VCaP (cell line): ENCODE data around the gene FGD3.

ENCODE experiments used
- H3K27ac ChIP-seq: fragments of 450-650 bp; 2 replicates; pipeline ENCODE4 v1.5.1; 2017
- CTCF ChIP-seq: fragments of 450-650 bp; conservative IDR thresholded peaks from 2 replicates; pipeline ENCODE4 v1.5.1; 2017; ENCODE audit warnings: mild to moderate bottlenecking, moderate library complexity

Gene FGD3

GRCh38 chr9:92965759-92966517 is 18.6 kb downstream of the FGD3 start:
- H3K27ac ChIP-seq: no peak overlapping the region
- TF ChIP-seq CTCF: no peak

GRCh38 chr9:92966518-92966800 is 19.1 kb downstream of the FGD3 start:
- H3K27ac ChIP-seq: no peak overlapping the region
- TF ChIP-seq CTCF: no peak

- no peak for TF ChIP-seq CTCF
- no peak overlapping the region for H3K27ac ChIP-seq
Observed at GRCh38 chr9:92968081-92968480, 20.8 kb downstream of the FGD3 start.

- H3K27ac ChIP-seq: no peak overlapping the region
- no peak for TF ChIP-seq CTCF
Observed at GRCh38 chr9:92969516-92970466, 22.5 kb downstream of the FGD3 start.

- H3K27ac ChIP-seq: no peak overlapping the region
- TF ChIP-seq CTCF: no peak
Observed at GRCh38 chr9:92970467-92970923, 23.2 kb downstream of the FGD3 start.

- H3K27ac ChIP-seq: no peak overlapping the region
- no peak for TF ChIP-seq CTCF
Observed at GRCh38 chr9:92971121-92971520, 23.8 kb downstream of the FGD3 start.

- TF ChIP-seq CTCF: no peak
- no peak overlapping the region for H3K27ac ChIP-seq
Observed at GRCh38 chr9:92971776-92972175, 24.5 kb downstream of the FGD3 start.
